ENCODE measurements around the gene ATAD1. TPM values are rescaled to one million over a fixed set of nuclear protein-coding genes. Genes with fewer than 3 reads are reported as not detected.

ATAD1 gene
- total RNA-seq, 1 donor from 2014 or later, result 54.9 TPM

DNA sequence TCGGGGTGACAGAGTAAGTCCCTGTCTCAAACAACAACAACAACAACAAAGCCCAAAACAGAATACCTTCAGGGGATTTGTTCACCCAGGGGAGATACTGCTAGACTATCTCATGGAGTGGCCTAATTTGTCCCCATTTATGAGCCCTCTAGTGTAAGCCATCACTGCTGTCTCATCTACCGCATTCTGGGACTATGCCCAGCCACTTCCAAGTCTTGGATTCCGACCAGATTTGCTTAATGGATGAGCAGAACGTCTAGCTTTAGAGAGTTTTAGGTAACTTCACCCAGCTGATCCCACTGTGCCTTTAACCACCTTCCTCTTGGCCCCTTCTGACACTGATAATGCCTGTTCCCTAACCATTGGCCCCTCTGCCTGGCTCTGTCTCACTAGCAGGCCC lies 111.3 kb downstream of the ATAD1 start:
- Mint-ChIP-seq H3K27me3 (ENCODE audit: low read depth) (no peaks in the 10 kb centered on the region), H3K27ac (ENCODE audit: unreplicated experiment) (no peak overlapping the region), H3K36me3 (ENCODE audit: low read depth) (peaks cover 5% of the 10 kb centered on the region), H3K4me1 (ENCODE audit: low read depth) (no peaks in the 10 kb centered on the region), H3K4me3 (ENCODE audit: unreplicated experiment) (no peak overlapping the region), H3K9me3 (ENCODE audit: low read depth) (no peaks in the 10 kb centered on the region)
- TF ChIP-seq, protein P1, sequence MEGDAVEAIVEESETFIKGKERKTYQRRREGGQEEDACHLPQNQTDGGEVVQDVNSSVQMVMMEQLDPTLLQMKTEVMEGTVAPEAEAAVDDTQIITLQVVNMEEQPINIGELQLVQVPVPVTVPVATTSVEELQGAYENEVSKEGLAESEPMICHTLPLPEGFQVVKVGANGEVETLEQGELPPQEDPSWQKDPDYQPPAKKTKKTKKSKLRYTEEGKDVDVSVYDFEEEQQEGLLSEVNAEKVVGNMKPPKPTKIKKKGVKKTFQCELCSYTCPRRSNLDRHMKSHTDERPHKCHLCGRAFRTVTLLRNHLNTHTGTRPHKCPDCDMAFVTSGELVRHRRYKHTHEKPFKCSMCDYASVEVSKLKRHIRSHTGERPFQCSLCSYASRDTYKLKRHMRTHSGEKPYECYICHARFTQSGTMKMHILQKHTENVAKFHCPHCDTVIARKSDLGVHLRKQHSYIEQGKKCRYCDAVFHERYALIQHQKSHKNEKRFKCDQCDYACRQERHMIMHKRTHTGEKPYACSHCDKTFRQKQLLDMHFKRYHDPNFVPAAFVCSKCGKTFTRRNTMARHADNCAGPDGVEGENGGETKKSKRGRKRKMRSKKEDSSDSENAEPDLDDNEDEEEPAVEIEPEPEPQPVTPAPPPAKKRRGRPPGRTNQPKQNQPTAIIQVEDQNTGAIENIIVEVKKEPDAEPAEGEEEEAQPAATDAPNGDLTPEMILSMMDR (IDR thresholded peaks at IDR 0.05), result no peak
- no peak for DNase-seq (ENCODE audit: low spot score)

DNA sequence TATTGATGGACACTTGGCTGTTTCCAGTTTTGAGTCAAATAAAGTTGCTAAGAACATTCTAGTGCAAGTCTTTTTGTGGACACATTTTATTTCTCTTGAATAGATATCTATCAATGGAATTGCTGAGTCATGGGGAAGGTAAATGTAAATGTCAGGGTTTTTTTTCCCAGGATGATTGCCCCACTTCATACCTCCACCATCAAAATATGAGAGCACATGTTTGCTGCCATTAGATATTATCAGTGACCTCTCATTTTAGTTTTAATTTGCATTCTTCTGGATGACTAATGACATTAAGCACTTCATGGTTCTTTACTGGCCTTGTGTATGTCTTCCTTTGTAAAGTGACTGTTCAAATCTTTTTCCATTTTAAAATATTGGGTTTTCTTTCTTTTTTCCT lies 112.7 kb downstream of the ATAD1 start:
- no peak for DNase-seq (ENCODE audit: low spot score)
- TF ChIP-seq, protein P1 (IDR thresholded peaks at IDR 0.05), result no peak
- Mint-ChIP-seq H3K36me3 (ENCODE audit: low read depth) (peaks cover 5% of the 10 kb centered on the region), H3K4me3 (ENCODE audit: unreplicated experiment) (no peak overlapping the region), H3K4me1 (ENCODE audit: low read depth) (peaks cover 1% of the 10 kb centered on the region), H3K27ac (ENCODE audit: unreplicated experiment) (no peak overlapping the region), H3K9me3 (ENCODE audit: low read depth) (no peaks in the 10 kb centered on the region), H3K27me3 (ENCODE audit: low read depth) (no peaks in the 10 kb centered on the region)

GRCh38 chr10:87703771-87704170 lies 114.3 kb downstream of the ATAD1 start:
- no peaks in the 10 kb centered on the region for H3K27me3 Mint-ChIP-seq (ENCODE audit: low read depth)
- H3K4me1 Mint-ChIP-seq (ENCODE audit: low read depth), result peaks cover 6% of the 10 kb centered on the region
- H3K36me3 Mint-ChIP-seq (ENCODE audit: low read depth), result peaks cover 1% of the 10 kb centered on the region
- TF ChIP-seq, protein P1 (IDR thresholded peaks at IDR 0.05), result no peak
- no peaks in the 10 kb centered on the region for H3K9me3 Mint-ChIP-seq (ENCODE audit: low read depth)
- H3K27ac Mint-ChIP-seq (ENCODE audit: unreplicated experiment), result no peak overlapping the region
- no peak overlapping the region for H3K4me3 Mint-ChIP-seq (ENCODE audit: unreplicated experiment)
- no peak for DNase-seq (ENCODE audit: low spot score)

DNA sequence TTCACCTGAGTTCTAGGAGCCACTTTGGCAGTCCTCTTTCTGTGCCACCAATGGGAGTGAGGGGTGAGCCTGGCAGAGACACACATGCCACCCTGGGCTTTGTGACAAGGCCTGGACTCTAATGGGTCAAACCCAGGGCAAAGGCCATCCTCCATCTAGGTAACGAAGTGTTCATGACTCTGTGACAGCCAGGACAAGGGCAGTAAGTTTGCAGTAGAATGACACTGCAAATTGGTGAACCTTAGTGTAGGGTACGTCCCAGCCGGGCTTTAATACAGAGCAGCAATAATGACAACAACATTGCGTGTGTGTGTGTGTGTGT lies 115.1 kb downstream of the ATAD1 start:
- peaks cover 8% of the 10 kb centered on the region for H3K4me1 Mint-ChIP-seq (ENCODE audit: low read depth)
- H3K4me3 Mint-ChIP-seq (ENCODE audit: unreplicated experiment), result no peak overlapping the region
- H3K27me3 Mint-ChIP-seq (ENCODE audit: low read depth), result no peaks in the 10 kb centered on the region
- DNase-seq (ENCODE audit: low spot score), result no peak
- peaks cover 1% of the 10 kb centered on the region for H3K36me3 Mint-ChIP-seq (ENCODE audit: low read depth)
- H3K27ac Mint-ChIP-seq (ENCODE audit: unreplicated experiment), result no peak overlapping the region
- H3K9me3 Mint-ChIP-seq (ENCODE audit: low read depth), result no peaks in the 10 kb centered on the region
- TF ChIP-seq, protein P1 (IDR thresholded peaks at IDR 0.05), result no peak

- no peak overlapping the region for H3K27ac Mint-ChIP-seq (ENCODE audit: unreplicated experiment)
- H3K4me3 Mint-ChIP-seq (ENCODE audit: unreplicated experiment), result no peak overlapping the region
- H3K27me3 Mint-ChIP-seq (ENCODE audit: low read depth), result no peaks in the 10 kb centered on the region
- H3K36me3 Mint-ChIP-seq (ENCODE audit: low read depth), result peaks cover 1% of the 10 kb centered on the region
- TF ChIP-seq, protein P1 (IDR thresholded peaks at IDR 0.05), result no peak
- no peak for DNase-seq (ENCODE audit: low spot score)
- H3K4me1 Mint-ChIP-seq (ENCODE audit: low read depth), result peaks cover 13% of the 10 kb centered on the region
- H3K9me3 Mint-ChIP-seq (ENCODE audit: low read depth), result no peaks in the 10 kb centered on the region
These were observed 115.6 kb downstream of the ATAD1 start for GRCh38 chr10:87702260-87702972.

Other genes with a start within 250 kb of the ATAD1 start
- 61.5 to 71.6 TPM (median 66.2 TPM) in 3 replicates for gene PAPSS2, start 158.3 kb downstream of the ATAD1 start, total RNA-seq
- gene KLLN, start 45.3 kb upstream of the ATAD1 start, total RNA-seq, result 0.62 to 0.82 TPM (median 0.72 TPM) in 3 replicates
- gene PTEN, start 45.4 kb upstream of the ATAD1 start, total RNA-seq, result 82.9 to 85.4 TPM (median 83.5 TPM) in 3 replicates

Data from chondrocyte (in vitro differentiated cells).